ENCODE data around the gene RCHY1.
"Not testable (repeated sequence)": the region's sequence is repeated elsewhere in the genome, so short reads cannot be mapped to it uniquely, and the experiment has no call there.

RCHY1 gene

GRCh38 chr4:75514949-75515612 lies 878 bp upstream of the RCHY1 start:
- DNase-seq, result no peak

- DNase-seq, result no peak
These were observed 575 bp downstream of the RCHY1 start for GRCh38 chr4:75513526-75514130.

- DNase-seq, result no peak
These were observed 1.6 kb downstream of the RCHY1 start for GRCh38 chr4:75512386-75513211.

- DNase-seq, result no peak
These were observed 2.4 kb downstream of the RCHY1 start for GRCh38 chr4:75511841-75512240.

GRCh38 chr4:75509592-75509991 lies 4.6 kb downstream of the RCHY1 start:
- not testable (repeated sequence) for DNase-seq

GRCh38 chr4:75505630-75506029 lies 8.6 kb downstream of the RCHY1 start:
- DNase-seq, result no peak

GRCh38 chr4:75502671-75503070 lies 11.5 kb downstream of the RCHY1 start:
- DNase-seq, result no peak

GRCh38 chr4:75499900-75500299 lies 14.3 kb downstream of the RCHY1 start:
- no peak for DNase-seq

- DNase-seq, result no peak
These were observed 16.2 kb downstream of the RCHY1 start for GRCh38 chr4:75498041-75498440.

- no peak for DNase-seq
These were observed 17.1 kb downstream of the RCHY1 start for GRCh38 chr4:75497133-75497532.

GRCh38 chr4:75496406-75496805 lies 17.8 kb downstream of the RCHY1 start:
- no peak for DNase-seq

- no peak for DNase-seq
These were observed 18.7 kb downstream of the RCHY1 start for GRCh38 chr4:75495476-75495875.

- no peak for DNase-seq
These were observed 19.6 kb downstream of the RCHY1 start for GRCh38 chr4:75494563-75494962.

GRCh38 chr4:75490155-75490554 lies 24.0 kb downstream of the RCHY1 start:
- no peak for DNase-seq

GRCh38 chr4:75484190-75484589 lies 30.0 kb downstream of the RCHY1 start:
- DNase-seq, result no peak

GRCh38 chr4:75477201-75477600 lies 37.0 kb downstream of the RCHY1 start:
- no peak for DNase-seq

- DNase-seq, result no peak
These were observed 43.5 kb downstream of the RCHY1 start for GRCh38 chr4:75470738-75471137.

- no peak for DNase-seq
These were observed 44.3 kb downstream of the RCHY1 start for GRCh38 chr4:75469896-75470295.

GRCh38 chr4:75457365-75457764 lies 56.8 kb downstream of the RCHY1 start:
- DNase-seq, result no peak

GRCh38 chr4:75434105-75434504 lies 80.1 kb downstream of the RCHY1 start:
- DNase-seq, result no peak

GRCh38 chr4:75432683-75433082 lies 81.5 kb downstream of the RCHY1 start:
- no peak for DNase-seq

GRCh38 chr4:75429208-75429607 lies 85.0 kb downstream of the RCHY1 start:
- no peak for DNase-seq
